ELF-1 (cell line): Measurements from ENCODE around the gene RETREG2.

Experiments
- DNase-seq: peaks from one replicate; pipeline ENCODE4 v3.0.0-alpha.2; 2016; ENCODE audit warnings: low read depth, low spot score

RETREG2 gene

DNA sequence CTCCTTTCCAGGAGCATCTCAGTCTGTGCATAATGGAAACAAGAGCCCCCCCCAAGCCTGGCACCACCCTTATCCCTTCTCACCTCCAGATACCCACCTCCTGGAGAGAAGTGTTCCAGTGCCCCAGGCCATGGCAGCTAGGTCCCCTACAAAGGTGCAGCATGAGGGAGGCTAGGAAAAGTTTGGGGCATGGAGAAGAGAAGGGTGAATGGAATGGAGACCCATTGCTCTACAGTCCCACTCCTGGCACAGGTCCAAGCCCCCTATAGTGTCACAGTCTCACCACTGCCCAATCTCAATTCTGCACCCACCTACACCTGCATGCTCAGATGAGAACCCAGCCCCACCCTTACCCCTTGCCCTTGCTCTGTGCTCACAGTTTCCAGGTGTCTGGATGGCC, 9.1 kb upstream of the RETREG2 start:
- DNase-seq = no peak

DNA sequence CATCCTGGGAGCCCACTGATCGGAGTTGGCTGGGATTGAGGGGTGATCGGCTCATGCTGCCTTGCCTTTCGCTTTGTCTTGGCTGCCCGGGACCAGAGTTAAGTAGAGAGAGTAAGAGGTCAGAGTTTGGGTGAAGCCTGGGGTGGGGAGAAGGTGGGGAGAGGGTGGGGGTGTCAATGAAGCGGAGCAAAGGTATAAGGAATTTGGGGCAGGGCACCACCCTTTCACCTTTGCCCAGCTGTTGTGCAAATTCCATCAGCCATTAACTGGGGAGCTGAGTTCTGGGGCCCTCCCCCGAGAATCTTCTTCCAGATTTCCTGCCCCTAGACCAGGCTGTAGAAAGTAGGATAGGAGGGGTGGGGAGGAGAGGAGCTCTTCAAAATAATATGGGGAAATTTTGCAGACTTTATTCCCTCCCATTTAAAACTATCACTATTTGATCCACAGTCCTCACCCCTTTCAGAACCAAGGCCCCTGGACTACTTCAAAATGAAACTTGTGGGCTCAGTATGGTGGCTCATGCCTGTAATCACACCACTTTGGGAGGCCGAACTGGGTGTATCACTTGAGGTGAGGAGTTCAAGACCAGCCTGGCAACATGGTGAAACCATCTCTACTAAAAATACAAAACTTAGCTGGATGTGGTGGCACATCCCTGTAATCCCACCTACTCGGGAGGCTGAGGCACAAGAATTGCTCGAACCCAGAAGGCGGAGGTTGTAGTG, 8.0 kb upstream of the RETREG2 start, which contains the start of gene SLC23A3:
Gene SLC23A3, minus strand, starts transcription at position 100 of the 725 bp plus-strand sequence. Its CDS starts 45 bp downstream, at position 55.
- DNase-seq = no peak

DNA sequence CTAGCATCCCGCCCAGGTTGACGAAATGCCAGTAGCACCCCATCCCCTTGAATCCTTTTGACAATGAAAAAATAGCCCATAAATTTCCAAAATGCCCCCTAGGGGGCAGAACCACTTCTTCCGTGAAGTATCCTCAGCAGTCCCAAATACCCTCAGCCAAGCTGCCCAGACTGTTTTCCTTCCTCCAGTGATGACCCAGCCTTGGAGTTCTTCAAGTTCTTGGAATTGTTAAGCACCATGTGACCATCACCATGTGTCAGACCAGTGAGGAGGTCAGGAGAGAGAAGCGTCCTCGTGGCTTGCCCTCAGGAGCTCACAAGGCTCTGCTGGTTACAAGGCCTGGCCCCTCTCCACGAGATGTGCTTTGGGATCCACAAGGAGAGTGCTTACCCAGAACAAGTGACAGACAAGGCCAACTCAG, 6.8 kb upstream of the RETREG2 start:
- peak; percentile 82 for DNase-seq

DNA sequence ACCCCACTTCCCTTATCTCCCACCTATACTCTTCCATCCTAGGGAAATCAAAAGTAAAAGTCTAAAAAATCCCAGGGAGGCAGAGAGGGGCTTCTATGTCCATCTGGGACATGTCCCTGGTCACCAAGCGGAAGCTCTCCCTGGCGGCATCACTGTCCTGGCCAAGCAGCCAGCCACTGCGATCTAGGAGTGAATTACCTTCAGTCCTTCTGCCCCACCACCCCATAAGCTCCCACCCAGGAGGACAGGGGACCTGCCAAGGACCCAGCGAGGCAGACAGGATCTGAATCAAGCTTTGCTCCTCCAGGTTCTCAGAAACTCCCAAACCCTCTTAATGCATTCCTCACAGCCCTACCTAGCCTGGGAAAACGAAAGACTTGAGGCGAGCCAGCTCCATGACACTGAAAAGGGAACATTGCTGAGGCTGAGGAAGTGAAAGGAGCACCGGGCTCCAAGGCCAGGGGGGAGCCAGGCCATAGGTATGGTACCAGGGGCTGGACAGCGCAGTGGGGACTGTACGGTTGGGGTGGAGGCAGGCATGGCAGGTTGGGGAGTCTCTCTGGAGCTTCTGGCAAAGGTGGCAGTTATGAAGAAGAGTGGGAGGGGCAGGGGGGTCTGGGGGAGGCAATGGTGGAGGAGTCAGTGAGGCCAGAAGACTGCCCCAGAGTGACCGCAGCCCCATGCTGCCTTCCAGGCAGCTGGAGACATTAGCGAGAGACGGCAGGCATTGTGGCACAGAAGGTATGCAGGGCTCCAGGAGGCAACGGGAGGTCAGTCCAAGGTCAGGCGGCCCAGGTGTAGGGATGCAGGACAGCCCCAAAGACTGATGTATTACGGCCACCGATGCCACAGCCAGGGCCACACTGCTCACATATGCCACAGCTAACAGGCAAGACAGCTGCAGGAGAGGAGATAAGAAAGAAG, 5.6 kb upstream of the RETREG2 start:
- no peak for DNase-seq

DNA sequence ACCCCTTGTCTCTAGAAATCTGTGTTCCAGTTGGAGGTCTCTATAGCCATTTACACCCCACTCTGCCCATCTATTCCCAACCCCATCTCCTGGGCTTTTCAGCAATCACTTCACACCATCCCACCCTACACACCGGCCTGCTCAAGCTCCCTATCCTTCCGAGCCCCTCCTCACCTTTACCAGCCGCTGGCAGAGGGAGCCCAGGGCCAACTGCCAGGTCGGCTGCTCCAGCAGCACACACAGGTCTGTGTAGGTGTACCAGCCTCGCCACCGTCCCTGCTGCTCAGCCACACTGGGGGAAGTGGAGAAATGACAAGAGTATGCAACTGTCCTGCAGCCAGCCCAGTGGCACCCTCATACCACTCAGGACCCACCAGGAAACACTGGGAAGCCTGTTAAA, 4.9 kb upstream of the RETREG2 start:
- DNase-seq = no peak

DNA sequence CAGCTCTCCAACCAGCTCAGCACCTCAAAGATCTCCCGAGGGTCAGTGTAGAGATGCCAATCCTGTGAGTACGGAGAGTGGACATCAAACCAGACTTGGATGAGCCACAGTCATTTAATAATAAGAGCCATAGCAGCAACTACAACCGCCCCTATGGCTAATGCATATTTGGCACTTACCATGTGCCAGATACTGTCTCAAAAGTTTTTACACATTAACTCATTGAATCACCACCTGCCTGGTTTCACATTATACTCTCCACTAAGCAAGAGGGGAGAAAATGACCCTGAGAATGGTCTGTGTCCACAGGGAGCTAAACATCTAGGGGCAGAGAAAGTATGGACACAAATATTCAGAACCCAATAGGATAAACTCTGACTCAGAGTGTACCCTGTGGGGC, 3.9 kb upstream of the RETREG2 start:
- no peak for DNase-seq

DNA sequence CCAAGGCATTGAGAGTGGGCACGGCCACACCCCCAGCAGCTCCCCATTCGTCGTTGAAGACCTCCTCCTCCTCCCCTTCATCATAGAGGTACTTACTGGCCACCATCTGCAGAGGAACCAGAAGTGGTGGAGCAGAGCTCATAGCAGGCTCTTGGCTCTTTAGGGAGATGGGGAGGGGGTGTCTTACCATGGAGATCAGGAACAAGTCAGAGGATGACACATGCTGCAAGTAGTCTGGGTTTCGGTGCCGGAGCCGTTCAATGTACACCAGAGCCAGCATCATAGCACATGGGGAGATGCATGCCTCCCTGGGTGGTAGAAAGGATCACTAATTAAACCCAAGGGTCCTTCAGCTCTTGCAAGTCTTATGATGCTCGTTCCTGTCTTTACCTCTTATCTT, 3.3 kb upstream of the RETREG2 start:
- DNase-seq = no peak

DNA sequence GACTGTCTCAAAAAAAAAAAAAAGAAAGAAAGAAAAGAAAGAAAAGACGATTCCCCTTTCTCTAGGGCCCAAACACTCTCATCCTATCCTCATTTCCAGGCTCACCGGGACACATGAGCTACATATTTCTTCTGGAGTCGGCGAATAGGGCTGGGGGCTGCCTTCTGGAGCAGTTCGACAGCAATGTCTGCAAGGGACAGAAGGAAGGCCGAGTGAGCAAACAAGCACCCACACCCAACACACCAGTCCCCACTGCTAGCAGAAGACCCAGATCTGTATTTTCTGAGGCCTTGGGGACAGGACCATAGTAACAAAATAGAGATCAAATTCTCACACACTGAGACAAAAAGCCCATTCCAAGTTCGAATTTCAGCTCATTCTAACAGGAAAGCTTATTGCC, 2.6 kb upstream of the RETREG2 start:
- no peak for DNase-seq

DNA sequence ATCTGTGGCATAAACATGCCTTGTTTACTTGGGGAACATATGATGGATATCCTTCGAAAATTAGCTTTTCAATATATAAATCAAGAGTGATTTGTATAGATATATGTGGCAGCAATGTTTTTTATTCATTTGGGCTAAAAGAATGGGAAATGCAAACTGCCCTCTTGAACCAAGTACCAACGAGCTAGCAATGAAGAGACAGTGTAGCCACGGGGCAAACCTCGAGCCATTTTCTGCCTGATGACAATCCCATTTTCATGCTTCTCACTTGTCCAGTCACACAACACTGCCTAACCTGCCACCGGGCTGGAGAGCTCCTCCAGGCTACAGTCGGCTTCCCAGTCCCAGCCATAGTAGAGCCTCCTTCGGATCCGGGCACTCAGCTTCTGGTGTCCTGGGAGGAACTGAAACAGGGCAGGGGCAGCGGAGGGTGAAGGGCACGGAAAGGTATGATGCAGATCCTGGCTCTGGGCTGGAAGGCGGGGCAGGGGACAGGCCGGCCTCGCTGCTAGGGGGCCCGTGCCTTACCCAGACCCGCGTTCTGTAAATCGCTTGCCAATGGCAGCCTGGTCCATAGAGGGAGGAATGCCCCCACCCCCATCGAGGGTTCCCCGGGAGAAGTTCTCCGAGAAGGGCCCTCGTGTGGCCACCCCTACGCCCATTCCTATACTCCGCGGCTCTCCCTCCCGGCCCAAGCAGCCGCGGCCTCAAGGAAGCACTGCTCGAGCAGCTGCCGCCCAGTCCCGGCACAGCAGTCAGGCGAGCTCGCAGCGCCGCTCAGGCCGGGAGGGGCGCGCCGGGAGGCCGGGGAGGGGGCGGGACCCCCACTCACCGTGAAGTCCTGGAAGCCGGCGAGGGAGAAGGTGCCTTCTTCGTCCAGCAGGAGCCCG, 1.9 kb upstream of the RETREG2 start:
- DNase-seq = no peak

DNA sequence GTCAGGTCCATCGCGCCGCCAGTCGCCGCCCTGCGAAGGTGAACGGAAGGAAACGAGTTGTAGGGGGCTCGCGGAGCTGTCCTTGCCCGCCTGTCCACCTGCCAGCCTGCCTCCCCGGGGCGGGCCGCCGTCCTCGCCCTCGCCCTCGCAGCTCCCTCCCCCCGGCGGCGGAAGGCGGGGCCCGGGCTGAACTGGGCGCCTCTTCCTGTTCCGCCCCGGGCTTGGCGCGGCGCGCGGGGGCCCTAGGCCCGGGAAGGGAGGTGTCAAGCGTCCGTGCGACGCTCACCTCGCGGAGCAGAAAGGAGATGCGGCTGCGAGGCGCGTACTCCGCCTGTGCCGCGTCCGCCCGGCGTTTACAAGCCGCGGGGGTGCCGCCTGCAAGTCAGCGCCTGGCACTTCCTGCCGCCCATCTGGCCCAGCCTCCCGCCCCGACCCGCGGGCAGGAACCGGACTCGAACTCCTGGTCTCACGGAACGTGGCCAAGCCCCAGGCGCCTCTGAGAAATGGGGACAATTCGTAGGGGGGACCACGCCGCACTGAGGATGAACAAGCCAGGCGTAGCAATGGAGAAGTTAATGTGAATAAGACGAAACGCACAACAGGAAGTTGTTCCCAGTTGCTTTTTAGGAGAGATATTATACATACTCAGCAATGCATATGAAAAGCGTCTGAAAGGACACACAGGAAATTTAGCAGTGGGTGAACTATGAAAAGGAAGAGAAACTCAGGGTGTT, 1.1 kb upstream of the RETREG2 start, which contains the start of gene CNPPD1:
Gene CNPPD1, minus strand, starts transcription at position 108 of the 734 bp plus-strand sequence. Its CDS starts 97 bp downstream, at position 11.
- DNase-seq = peak; percentile 91

DNA sequence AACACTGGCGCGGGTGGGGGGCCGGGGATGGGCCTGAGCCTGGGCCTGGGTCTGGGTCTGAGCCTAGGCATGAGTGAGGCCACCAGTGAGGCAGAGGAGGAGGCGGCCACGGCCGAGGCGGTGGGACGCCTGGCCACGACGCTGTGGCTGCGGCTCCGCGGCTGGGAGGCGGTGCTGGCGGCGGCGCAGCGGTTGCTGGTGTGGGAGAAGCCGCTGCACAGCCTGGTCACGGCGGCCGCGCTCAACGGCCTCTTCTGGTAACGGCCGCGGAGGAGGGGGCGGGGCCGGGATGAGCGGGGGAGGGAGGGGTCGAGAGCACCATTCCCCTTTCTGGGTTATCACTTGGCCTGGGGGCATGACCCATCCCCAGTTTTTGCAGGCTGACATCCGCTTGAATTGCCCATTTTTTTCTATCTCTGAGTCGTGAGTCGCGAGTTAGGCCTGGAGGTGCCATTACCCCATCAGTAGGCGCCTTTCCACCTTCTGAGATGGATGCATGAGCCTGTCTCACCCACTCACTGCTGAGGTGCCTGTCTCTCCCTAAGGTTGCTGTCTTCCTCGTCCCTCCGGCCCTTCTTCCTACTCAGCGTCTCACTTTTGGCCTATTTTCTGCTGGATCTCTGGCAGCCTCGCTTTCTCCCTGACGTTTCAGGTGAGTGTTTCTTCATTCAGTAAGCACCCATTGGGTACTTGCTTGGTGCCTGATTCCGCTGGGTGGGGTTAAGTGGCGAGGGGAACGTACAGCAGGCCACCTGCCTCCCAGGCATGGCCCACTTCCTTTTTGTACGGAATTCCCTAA, 501 bp downstream of the RETREG2 start:
- DNase-seq = peak; percentile 41

DNA sequence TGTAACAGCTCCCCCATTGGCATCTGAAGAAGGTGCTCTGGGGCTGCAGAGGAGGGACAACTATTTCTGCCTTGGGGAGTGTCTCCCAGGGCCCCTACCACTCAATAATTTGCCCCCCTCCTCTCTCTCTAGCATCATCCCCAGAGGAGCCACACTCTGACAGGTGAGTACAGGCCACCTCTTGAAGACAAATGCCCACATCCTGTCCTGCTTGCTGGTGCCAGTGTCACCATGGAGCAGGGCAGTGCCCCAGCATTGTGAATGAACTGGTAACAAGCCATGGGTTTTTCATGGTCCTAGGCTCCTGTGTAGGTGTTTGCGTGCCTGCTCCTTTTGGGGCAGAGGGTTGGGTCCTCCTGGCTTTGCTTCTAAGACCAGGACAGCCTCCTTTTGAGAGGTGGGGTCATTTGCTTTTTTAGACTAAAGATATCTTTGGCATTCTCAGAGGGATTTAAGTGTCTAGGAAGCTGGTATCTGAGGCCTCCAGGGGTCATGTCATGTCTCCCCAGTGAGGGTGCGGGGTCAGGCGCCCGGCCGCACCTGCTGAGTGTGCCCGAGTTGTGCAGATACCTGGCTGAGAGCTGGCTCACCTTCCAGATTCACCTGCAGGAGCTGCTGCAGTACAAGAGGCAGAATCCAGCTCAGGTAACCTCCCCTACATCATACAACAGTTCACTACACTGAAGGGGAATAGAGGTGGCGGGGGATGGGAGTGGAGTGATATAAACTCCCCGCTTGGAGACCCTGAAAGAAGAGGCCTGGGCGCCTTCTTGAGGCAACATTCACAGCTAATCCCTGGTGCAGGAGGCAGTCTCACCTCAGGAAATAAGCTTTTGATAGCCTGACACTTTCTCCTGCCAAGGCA, 1.8 kb downstream of the RETREG2 start:
- no peak for DNase-seq

DNA sequence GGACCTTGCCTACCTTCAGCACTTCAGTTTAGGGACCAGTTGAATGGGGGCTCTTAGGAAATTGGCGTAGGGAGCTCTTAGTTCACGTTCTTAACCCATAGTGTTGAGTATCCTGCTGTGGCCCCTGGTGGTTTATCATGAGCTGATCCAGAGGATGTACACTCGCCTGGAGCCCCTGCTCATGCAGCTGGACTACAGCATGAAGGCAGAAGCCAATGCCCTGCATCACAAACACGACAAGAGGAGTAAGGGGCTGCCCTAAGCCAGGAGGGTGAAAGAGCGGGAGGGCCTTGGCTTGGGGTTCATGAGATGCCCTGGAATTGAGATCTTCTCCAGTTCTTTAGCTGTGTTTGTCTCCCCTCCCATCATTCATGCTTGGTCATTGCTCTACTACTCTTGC, 2.9 kb downstream of the RETREG2 start:
- DNase-seq = no peak

DNA sequence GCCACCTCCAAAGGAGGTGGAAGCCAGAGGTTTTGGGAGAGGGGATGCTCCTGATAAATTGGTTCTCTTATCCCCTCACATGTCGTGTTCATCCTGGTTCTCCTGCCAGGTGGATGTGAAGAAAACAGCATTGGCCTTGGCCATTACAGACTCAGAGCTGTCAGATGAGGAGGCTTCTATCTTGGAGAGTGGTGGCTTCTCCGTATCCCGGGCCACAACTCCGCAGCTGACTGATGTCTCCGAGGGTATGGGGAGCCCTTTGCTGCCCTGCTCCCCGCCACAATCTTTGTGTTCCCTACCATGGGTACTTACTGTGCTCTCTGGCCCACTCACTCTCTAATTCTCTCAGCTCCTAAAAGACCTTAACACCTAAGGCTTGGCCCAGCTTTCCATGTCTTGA, 3.5 kb downstream of the RETREG2 start:
- DNase-seq = no peak

DNA sequence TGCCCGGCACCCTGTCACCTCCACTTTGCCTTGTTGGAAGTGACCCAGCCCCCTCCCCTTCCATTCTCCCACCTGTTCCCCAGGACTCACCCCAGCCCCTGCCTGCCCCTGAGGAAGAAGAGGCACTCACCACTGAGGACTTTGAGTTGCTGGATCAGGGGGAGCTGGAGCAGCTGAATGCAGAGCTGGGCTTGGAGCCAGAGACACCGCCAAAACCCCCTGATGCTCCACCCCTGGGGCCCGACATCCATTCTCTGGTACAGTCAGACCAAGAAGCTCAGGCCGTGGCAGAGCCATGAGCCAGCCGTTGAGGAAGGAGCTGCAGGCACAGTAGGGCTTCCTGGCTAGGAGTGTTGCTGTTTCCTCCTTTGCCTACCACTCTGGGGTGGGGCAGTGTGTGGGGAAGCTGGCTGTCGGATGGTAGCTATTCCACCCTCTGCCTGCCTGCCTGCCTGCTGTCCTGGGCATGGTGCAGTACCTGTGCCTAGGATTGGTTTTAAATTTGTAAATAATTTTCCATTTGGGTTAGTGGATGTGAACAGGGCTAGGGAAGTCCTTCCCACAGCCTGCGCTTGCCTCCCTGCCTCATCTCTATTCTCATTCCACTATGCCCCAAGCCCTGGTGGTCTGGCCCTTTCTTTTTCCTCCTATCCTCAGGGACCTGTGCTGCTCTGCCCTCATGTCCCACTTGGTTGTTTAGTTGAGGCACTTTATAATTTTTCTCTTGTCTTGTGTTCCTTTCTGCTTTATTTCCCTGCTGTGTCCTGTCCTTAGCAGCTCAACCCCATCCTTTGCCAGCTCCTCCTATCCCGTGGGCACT, 4.5 kb downstream of the RETREG2 start:
- DNase-seq = no peak

DNA sequence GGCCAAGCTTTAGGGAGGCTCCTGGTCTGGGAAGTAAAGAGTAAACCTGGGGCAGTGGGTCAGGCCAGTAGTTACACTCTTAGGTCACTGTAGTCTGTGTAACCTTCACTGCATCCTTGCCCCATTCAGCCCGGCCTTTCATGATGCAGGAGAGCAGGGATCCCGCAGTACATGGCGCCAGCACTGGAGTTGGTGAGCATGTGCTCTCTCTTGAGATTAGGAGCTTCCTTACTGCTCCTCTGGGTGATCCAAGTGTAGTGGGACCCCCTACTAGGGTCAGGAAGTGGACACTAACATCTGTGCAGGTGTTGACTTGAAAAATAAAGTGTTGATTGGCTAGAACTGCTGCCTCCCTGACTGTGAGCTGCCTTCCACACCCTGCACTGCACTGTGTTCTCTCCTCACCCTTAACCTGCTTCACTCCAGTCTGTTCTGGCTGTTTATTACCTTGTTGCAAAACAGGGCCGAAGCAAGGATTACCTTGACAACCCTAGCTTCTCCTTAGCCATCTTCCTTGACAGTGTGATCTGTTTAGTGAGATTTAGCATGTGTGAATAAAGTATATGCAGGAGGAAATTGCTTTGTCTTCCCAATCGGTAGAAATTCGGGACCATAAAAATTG, 5.2 kb downstream of the RETREG2 start:
- no peak for DNase-seq

DNA sequence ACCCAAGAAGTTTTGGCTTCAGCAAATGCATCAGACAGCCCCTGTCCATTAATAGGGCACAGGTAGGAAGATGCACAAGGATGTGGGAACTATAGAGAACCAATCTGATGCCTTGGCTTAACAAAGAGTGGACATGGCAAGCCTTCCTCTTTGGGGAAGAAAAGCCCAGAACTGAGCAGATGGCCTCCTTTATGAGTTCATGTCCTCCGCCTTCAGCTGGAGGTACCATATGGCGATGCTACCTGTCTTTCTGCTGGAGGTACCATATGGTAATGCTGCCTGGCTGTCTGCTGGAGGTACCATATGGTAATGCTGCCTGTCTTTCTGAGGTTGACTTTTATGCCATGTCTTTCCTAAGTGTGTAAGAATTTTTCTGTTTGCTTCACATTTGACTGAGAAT, 6.0 kb downstream of the RETREG2 start:
- DNase-seq = no peak
